Neural cell (in vitro differentiated cells): Measurements from ENCODE around the gene HDAC1. TPM values are rescaled to one million over a fixed set of nuclear protein-coding genes. Genes with fewer than 3 reads are reported as not detected.

Experiments used
- polyA plus RNA-seq: library from polyadenylated mRNA; depleted of rRNA; stranded (reverse); fragments of >200 nt; gene quantifications from 2 replicates; pipeline ENCODE4 v1.2.3, GENCODE V29; 2014
- small RNA-seq, 3 experiments: library from RNA; depleted of rRNA; stranded (forward); fragments of <200 nt; gene quantifications; one replicate each; pipeline ENCODE3, GENCODE V24; 2012

The HDAC1 gene
- polyA plus RNA-seq, 1 donor from 2014 or later, result 60.8 TPM

Small RNAs within 50 kb of the gene (small RNA-seq; reads per million reads assigned to genes)
- gene RF00017 (0 reads per million in 3 experiments), gene RF00019 (0 to 1.2 (median 0) reads per million in 3 experiments)

Other genes with a start within 250 kb of the HDAC1 start
- gene TMEM39B, start 219.1 kb upstream of the HDAC1 start, polyA plus RNA-seq, result 18.1 and 21.1 TPM in 2 replicates
- gene KPNA6, start 184.0 kb upstream of the HDAC1 start, polyA plus RNA-seq, result 15.7 and 17.3 TPM in 2 replicates
- 34.5 and 39.0 TPM in 2 replicates for gene TXLNA, start 112.4 kb upstream of the HDAC1 start, polyA plus RNA-seq
- gene CCDC28B, start 91.5 kb upstream of the HDAC1 start, polyA plus RNA-seq, result 176 and 186 TPM in 2 replicates
- gene IQCC, start 86.4 kb upstream of the HDAC1 start, polyA plus RNA-seq, result 5.6 and 7.5 TPM in 2 replicates
- gene DCDC2B, start 83.0 kb upstream of the HDAC1 start, polyA plus RNA-seq, result not detected in 2 replicates
- gene TMEM234, start 69.7 kb upstream of the HDAC1 start, polyA plus RNA-seq, result 24.4 and 30.2 TPM in 2 replicates
- 158 and 174 TPM in 2 replicates for gene EIF3I, start 69.7 kb upstream of the HDAC1 start, polyA plus RNA-seq
- not detected in 2 replicates for gene FAM167B, start 44.9 kb upstream of the HDAC1 start, polyA plus RNA-seq
- gene LCK, start 40.8 kb upstream of the HDAC1 start, polyA plus RNA-seq, result not detected in 2 replicates
- gene MARCKSL1, start 44.1 kb downstream of the HDAC1 start, polyA plus RNA-seq, result 694 and 739 TPM in 2 replicates
- 6.1 and 11.7 TPM in 2 replicates for gene FAM229A, start 70.4 kb downstream of the HDAC1 start, polyA plus RNA-seq
- gene TSSK3, start 70.5 kb downstream of the HDAC1 start, polyA plus RNA-seq, result not detected in 2 replicates
- gene BSDC1, start 102.4 kb downstream of the HDAC1 start, polyA plus RNA-seq, result 158 and 189 TPM in 2 replicates
- 4.4 and 5.0 TPM in 2 replicates for gene ZBTB8B, start 173.0 kb downstream of the HDAC1 start, polyA plus RNA-seq
- gene ZBTB8A, start 247.3 kb downstream of the HDAC1 start, polyA plus RNA-seq, result 6.9 and 10.1 TPM in 2 replicates